GM12875 (cell line): ENCODE measurements around the gene SFXN1.

ENCODE experiments used
- H3K4me3 ChIP-seq: one replicate; pipeline ENCODE4 v1.5.1; 2011; ENCODE audit warnings: low read depth, low read length, control low read depth
- TF ChIP-seq, protein P1 (sequence below): IDR thresholded peaks from 2 replicates; pipeline ENCODE4 v1.5.1; 2011; ENCODE audit warnings: low read depth, mild to moderate bottlenecking, control low read depth, inconsistent platforms, low read length, moderate library complexity, borderline replicate concordance; ENCODE audit not compliant: insufficient read depth

The SFXN1 gene

GRCh38 chr5:175460126-175460525 is 18.2 kb upstream of the SFXN1 start:
- TF ChIP-seq, protein P1, sequence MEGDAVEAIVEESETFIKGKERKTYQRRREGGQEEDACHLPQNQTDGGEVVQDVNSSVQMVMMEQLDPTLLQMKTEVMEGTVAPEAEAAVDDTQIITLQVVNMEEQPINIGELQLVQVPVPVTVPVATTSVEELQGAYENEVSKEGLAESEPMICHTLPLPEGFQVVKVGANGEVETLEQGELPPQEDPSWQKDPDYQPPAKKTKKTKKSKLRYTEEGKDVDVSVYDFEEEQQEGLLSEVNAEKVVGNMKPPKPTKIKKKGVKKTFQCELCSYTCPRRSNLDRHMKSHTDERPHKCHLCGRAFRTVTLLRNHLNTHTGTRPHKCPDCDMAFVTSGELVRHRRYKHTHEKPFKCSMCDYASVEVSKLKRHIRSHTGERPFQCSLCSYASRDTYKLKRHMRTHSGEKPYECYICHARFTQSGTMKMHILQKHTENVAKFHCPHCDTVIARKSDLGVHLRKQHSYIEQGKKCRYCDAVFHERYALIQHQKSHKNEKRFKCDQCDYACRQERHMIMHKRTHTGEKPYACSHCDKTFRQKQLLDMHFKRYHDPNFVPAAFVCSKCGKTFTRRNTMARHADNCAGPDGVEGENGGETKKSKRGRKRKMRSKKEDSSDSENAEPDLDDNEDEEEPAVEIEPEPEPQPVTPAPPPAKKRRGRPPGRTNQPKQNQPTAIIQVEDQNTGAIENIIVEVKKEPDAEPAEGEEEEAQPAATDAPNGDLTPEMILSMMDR = 0 out of 2 replicates have a peak, but pooled peaks have one; percentile 15
- no peak overlapping the region for H3K4me3 ChIP-seq

GRCh38 chr5:175460552-175460951 is 17.8 kb upstream of the SFXN1 start:
- H3K4me3 ChIP-seq = no peak overlapping the region
- TF ChIP-seq, protein P1 = no peak

DNA sequence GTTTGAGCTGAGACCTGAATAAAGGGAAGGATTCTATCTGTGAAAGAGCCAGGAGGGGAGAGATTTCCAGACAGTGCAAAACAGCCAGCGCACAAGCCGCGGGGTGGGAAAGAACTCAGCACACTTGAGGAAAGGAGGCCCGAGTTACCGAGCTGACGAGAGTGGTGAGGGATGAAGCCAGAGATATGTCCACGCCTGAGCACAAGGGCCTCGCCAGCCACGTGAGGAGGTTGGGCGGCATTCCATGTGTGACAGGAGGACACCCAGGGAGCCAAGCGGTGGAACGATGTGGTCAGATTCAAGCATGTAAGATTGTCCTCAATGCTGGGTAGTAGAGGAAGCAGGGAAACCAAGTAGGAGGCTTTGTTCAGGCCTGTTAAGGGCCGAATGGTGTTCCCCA is 17.0 kb upstream of the SFXN1 start:
- TF ChIP-seq, protein P1 = no peak
- H3K4me3 ChIP-seq = no peak overlapping the region

DNA sequence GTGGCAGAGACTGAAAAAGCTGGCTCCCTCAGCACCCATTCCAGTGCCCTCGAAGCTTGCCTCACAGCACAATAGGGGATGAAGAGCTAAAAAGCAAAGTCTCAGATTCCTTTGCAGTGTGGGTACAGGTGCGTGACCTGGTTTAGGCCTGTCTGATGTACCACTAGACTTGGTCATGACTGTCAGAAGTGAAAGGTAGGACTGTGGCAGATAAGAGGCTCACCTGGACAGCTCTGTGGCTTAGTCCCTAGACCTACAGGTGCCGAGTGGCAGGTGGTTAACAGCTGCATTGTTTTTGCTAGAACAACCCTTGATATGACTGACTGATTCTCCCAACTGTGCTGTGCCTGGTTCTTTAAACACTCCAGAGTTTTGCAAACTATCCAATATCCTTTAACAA is 14.7 kb upstream of the SFXN1 start:
- H3K4me3 ChIP-seq = no peak overlapping the region

GRCh38 chr5:175464074-175464941 is 14.1 kb upstream of the SFXN1 start:
- no peak overlapping the region for H3K4me3 ChIP-seq
- TF ChIP-seq, protein P1 = peak; percentile 76

More for the DNA sequence above, 14.7 kb upstream of the SFXN1 start:
- TF ChIP-seq, protein P1 = no peak

GRCh38 chr5:175464942-175465233 is 13.5 kb upstream of the SFXN1 start:
- TF ChIP-seq, protein P1 = no peak
- H3K4me3 ChIP-seq = no peak overlapping the region

DNA sequence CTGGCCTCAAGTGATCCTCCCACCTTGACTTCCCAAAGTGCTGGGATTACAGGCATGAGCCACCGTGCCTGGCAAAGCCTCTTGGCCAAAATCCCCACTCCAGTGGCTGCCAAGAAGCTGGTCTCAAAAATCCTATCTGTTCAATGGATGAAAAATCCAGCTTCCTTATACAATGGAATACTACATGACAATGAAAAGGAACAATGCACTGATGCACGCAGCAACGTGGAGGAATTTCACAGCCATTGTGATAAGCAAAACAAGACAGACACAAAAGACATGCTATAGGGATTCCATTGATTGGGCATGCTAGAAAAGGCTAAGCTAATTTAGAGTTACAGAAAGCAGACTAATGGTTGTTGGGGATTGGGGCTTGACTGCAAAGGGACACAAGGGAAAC is 13.1 kb upstream of the SFXN1 start:
- no peak overlapping the region for H3K4me3 ChIP-seq
- TF ChIP-seq, protein P1 = no peak
